Esophagus squamous epithelium (tissue), 5 donors: ENCODE measurements around the gene DUSP22. TPM values are rescaled to one million over a fixed set of nuclear protein-coding genes. Genes with fewer than 3 reads are reported as not detected.
A peak's percentile ranks its signal among the peaks of the same experiment; 100 is the strongest.

Experiments used
- DNase-seq: peaks from one replicate; lab custom pipeline; 2025; lab: John Stamatoyannopoulos, UW
- H3K27ac ChIP-seq, 4 donors: fragments of 200-600 bp; sonication (generic); one replicate each; pipeline ENCODE4 v1.5.1; 2016 to 2019; ENCODE audit warnings: mild to moderate bottlenecking in 1 of 4
- H3K27me3 ChIP-seq, 4 donors: fragments of 200-600 bp; sonication (generic); 1 replicate in 3 of 4; 2 replicates in 1 of 4; pipeline versions ENCODE4 v1.5.1 to v1.6.0; 2017 to 2021; ENCODE audit warnings: antibody characterized with exemption in 1 of 4
- H3K36me3 ChIP-seq, 3 donors: fragments of 200-600 bp; sonication (generic); one replicate each; pipeline ENCODE4 v1.5.1; 2016 to 2019
- H3K4me1 ChIP-seq, 3 donors: fragments of 200-600 bp; sonication (generic); one replicate each; pipeline ENCODE4 v1.5.1; 2017 to 2019
- H3K4me3 ChIP-seq, 4 donors: fragments of 200-600 bp; sonication (generic); 1 replicate in 3 of 4; 2 replicates in 1 of 4; pipeline ENCODE4 v1.5.1; 2016 to 2019; ENCODE audit warnings: mild to moderate bottlenecking in 2 of 4, moderate library complexity in 1 of 4
- H3K9me3 ChIP-seq, 3 donors: fragments of 200-600 bp; sonication (generic); one replicate each; pipeline ENCODE4 v1.5.1; 2016 to 2019
- CTCF ChIP-seq, 6 experiments: fragments of 450-650 bp in 4 of 6; fragments of 200-600 bp in 2 of 6; sonication (generic) in 2 of 6; IDR thresholded peaks; one replicate each; pipeline ENCODE4 v1.5.1; 2016 to 2019; ENCODE audit warnings: antibody characterized with exemption in 6 of 6, mild to moderate bottlenecking in 4 of 6, moderate library complexity in 4 of 6
- POLR2A ChIP-seq, 4 donors: fragments of 450-650 bp; IDR thresholded peaks; one replicate each; pipeline ENCODE4 v1.6.1; 2017; ENCODE audit warnings: antibody characterized with exemption in 4 of 4, mild to moderate bottlenecking in 4 of 4, moderate library complexity in 3 of 4
- WGBS, 2 donors: methylation state at CpG; one replicate each; pipeline ENCODE4 v1.1.5; 2018; 5-methylcytosine and 5-hydroxymethylcytosine counted together
- intact Hi-C: fragments of 100-400 bp; cut with DNase I; formaldehyde crosslinking; loops from one replicate; pipeline ENCODE4 v1.15.0; 2022
- total RNA-seq, 4 donors: library from RNA; depleted of rRNA; stranded (reverse); fragments of >200 nt; gene quantifications; one replicate each; pipeline ENCODE4 v1.1.0, GENCODE V29; 2016
- donor health status: DM: yes; HTN: yes; CAD: no.

DUSP22 gene
- total RNA-seq, 4 donors from 2014 or later = 34.2 to 54.6 (median 45.2) TPM

DNA sequence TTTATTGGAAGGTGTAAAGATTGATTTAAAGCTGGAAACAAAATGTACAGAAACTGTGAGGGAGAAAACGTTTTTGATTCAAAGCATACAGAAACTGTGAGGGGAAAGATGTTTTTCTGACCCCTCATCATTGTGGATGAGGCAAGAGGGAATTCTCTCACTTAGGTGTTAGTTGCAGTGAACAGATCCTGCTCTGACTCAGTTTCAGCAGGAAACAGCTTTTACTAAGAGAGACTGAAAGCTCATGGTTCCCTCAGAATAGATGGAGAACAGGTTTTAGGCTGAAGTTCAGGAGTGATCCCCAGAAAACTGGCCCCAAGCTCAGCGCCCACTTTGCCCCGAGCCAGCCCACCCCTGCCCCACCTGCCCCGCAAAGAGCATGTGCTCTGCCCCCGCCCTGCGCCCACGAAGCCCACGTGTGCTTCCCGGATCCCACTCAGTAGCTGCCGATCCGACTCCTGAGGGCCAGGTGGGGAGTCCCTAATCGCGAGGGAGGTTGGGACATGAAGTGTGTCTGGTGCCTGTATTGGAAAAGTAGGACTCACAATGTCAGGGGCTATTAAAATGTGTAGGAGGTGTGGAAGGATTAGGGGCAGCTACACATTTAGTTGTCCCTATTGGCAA is 41.2 kb downstream of the DUSP22 start:
- H3K27ac ChIP-seq = no peak overlapping the region
- intact Hi-C loops = no loop called here
- H3K36me3 ChIP-seq = no peaks in the 10 kb centered on the region
- H3K4me3 ChIP-seq = no peak overlapping the region
- TF ChIP-seq CTCF (IDR thresholded peaks at IDR 0.05) (no peak), POLR2A (IDR thresholded peaks at IDR 0.05) (no peak)
- WGBS, 2 donors = 82 to 87% methylated on average over 7 to 12 of the region's 13 CpGs
- no peaks in the 10 kb centered on the region for H3K9me3 ChIP-seq
- no peaks in the 10 kb centered on the region for H3K27me3 ChIP-seq
- DNase-seq = no peak
- H3K4me1 ChIP-seq = peaks cover 0 to 22% (median 2%) of the 10 kb centered on the region in 3 donors

DNA sequence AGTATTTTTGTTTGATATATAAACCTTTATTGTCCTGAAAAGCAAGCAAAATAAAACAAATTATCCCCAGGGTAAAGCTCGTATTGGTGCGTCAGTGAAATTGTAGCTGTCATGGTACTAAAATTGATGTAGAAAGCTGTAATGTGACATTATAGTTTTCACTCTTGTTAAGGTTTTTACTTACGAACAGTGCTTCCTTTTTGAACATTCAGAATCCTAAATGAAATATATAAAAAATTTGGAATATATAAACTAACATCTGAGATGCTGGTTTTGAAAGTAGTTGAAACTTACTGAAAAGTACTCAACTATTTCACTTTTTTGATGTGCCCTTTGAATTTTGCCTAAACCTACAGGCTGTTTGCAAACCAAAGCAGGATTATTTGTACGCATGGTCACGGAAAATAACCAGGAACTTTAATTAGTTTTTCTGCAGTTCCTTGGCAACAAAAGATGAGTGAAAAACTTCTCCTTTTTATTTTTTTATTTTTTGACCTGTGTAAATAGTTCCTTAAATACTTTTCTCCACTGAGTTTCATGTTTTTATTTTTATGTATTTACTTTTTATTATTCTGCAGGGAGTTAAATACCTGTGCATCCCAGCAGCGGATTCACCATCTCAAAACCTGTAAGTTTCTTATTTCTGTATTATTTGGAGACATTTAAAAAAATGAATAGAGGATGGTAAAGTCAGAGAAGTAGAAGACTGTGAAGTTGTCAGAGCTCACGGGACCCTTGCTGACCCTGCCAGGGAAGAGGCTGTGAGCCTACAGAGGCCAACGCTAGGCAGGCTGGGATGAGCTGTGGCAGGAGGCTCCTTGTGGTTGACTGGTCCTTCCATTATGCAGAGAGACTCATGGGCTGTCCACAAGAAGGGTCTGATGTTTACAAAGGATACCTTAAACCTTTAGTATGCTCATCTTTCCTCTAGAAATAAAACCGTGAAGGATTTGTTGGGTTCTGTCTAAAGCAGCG is 42.5 kb downstream of the DUSP22 start:
- 88 to 91% methylated on average over 10 of the region's 10 CpGs for WGBS, 2 donors
- DNase-seq = no peak
- Histone ChIP-seq H3K36me3 (peaks cover 0 to under 1% (median 0%) of the 10 kb centered on the region in 3 donors), H3K9me3 (no peaks in the 10 kb centered on the region), H3K27me3 (no peaks in the 10 kb centered on the region), H3K4me3 (no peak overlapping the region), H3K4me1 (peaks cover 0 to 21% (median 0%) of the 10 kb centered on the region in 3 donors), H3K27ac (no peak overlapping the region)
- TF ChIP-seq POLR2A (IDR thresholded peaks at IDR 0.05) (no peak), CTCF (IDR thresholded peaks at IDR 0.05) (no peak)
- intact Hi-C loops = no loop called here

GRCh38 chr6:335572-335971 is 43.3 kb downstream of the DUSP22 start:
- intact Hi-C loops = no loop called here
- DNase-seq = no peak
- Histone ChIP-seq H3K36me3 (peaks cover 0 to 6% (median 0%) of the 10 kb centered on the region in 3 donors), H3K27ac (no peak overlapping the region), H3K27me3 (no peaks in the 10 kb centered on the region), H3K9me3 (no peaks in the 10 kb centered on the region), H3K4me3 (no peak overlapping the region), H3K4me1 (peaks cover 0 to 21% (median 0%) of the 10 kb centered on the region in 3 donors)
- TF ChIP-seq POLR2A (IDR thresholded peaks at IDR 0.05) (no peak), CTCF (IDR thresholded peaks at IDR 0.05) (no peak)
- 87 to 88% methylated on average over 6 of the region's 6 CpGs for WGBS, 2 donors

GRCh38 chr6:336159-337114 is 44.1 kb downstream of the DUSP22 start:
- WGBS, 2 donors = 70 to 71% methylated on average over 10 of the region's 10 CpGs
- no peaks in the 10 kb centered on the region for H3K9me3 ChIP-seq
- intact Hi-C loops = no loop called here
- peaks cover 0 to 15% (median 0%) of the 10 kb centered on the region in 3 donors for H3K36me3 ChIP-seq
- H3K4me3 ChIP-seq = no peak overlapping the region
- H3K27ac ChIP-seq = peak overlapping the region in 1 of 4 donors; percentile 3
- TF ChIP-seq CTCF (IDR thresholded peaks at IDR 0.05) (no peak), POLR2A (IDR thresholded peaks at IDR 0.05) (no peak)
- H3K4me1 ChIP-seq = peaks cover 0 to 21% (median 0%) of the 10 kb centered on the region in 3 donors
- no peaks in the 10 kb centered on the region for H3K27me3 ChIP-seq
- no peak for DNase-seq
